IMR-90 (cell line): ENCODE data around the gene ASL. TPM values are rescaled to one million over a fixed set of nuclear protein-coding genes. Genes with fewer than 3 reads are reported as not detected.

ENCODE experiments used
- ATAC-seq: fragments of 200-7000 bp; cut with Tn5 transposase; 2 replicates; pipeline ENCODE4 v1.9.1; 2020; ENCODE audit warnings: low read depth, mild to moderate bottlenecking, moderate library complexity
- BruUV-seq: library from RNA; stranded (reverse); fragments of 400-500 nt; replicated peaks from 2 replicates; lab custom pipeline; 2021; lab: Mats Ljungman, UMichigan
- CTCF ChIA-PET: fragments of 300-600 bp; formaldehyde crosslinking; extraction: SDS; loops from one replicate; lab custom pipeline; 2021; ENCODE audit warnings: antibody characterized with exemption; lab: Yijun Ruan, JAX
- POLR2A ChIA-PET: fragments of 300-600 bp; sonication (Branson Sonifier 250); formaldehyde crosslinking; loops from one replicate; lab custom pipeline; 2022; ENCODE audit warnings: antibody characterized with exemption; ENCODE audit not compliant: unreplicated experiment; lab: Charles Lee
- DNase-seq: peaks from one replicate; pipeline ENCODE4 v3.0.0; 2013
- H2AFZ ChIP-seq: replicated peaks from 2 replicates; pipeline ENCODE3; 2013; ENCODE audit warnings: low read length, mild to moderate bottlenecking; ENCODE audit not compliant: poor library complexity
- H2AK5ac ChIP-seq: 2 replicates; pipeline ENCODE4 v1.6.1; 2013; ENCODE audit warnings: low read depth, low read length, inconsistent platforms
- H2AK9ac ChIP-seq: replicated peaks from 2 replicates; pipeline ENCODE3; 2013; ENCODE audit warnings: mild to moderate bottlenecking, low read depth, low read length, moderate library complexity; ENCODE audit not compliant: poor library complexity
- H2BK120ac ChIP-seq: 2 replicates; pipeline ENCODE4 v1.6.1; 2013; ENCODE audit warnings: low read depth, low read length, inconsistent platforms
- H2BK15ac ChIP-seq: 3 replicates; pipeline ENCODE4 v1.6.1; 2013; ENCODE audit warnings: low read depth, low read length, inconsistent platforms
- H2BK20ac ChIP-seq: 2 replicates; pipeline ENCODE4 v1.6.1; 2013; ENCODE audit warnings: low read depth, mild to moderate bottlenecking, inconsistent platforms, low read length, moderate library complexity
- H2BK5ac ChIP-seq: 2 replicates; pipeline ENCODE4 v1.6.1; 2013; ENCODE audit warnings: mild to moderate bottlenecking, low read depth, low read length, inconsistent platforms; ENCODE audit not compliant: poor library complexity, severe bottlenecking
- H3K14ac ChIP-seq: replicated peaks from 2 replicates; pipeline ENCODE4 v1.6.1; 2013; ENCODE audit warnings: low read depth, low read length, inconsistent platforms
- H3K18ac ChIP-seq: 2 replicates; pipeline ENCODE4 v1.6.1; 2013; ENCODE audit warnings: low read depth, low read length, control low read depth
- H3K23ac ChIP-seq: 2 replicates; pipeline ENCODE4 v1.6.1; 2013; ENCODE audit warnings: low read depth, low read length, inconsistent platforms
- H3K27ac ChIP-seq: 2 replicates; pipeline ENCODE4 v1.5.1; 2013; ENCODE audit warnings: mild to moderate bottlenecking, control low read depth, low read length; ENCODE audit not compliant: insufficient read depth
- H3K27me3 ChIP-seq: 2 replicates; pipeline ENCODE4 v1.6.1; 2013; ENCODE audit warnings: low read length; ENCODE audit not compliant: control insufficient read depth, insufficient read depth
- H3K36me3 ChIP-seq: 2 replicates; pipeline ENCODE4 v1.6.1; 2013; ENCODE audit warnings: low read length, mixed read lengths; ENCODE audit not compliant: control insufficient read depth, insufficient read depth
- H3K4ac ChIP-seq: 2 replicates; pipeline ENCODE4 v1.6.1; 2013; ENCODE audit warnings: low read depth, low read length, inconsistent platforms
- H3K4me1 ChIP-seq: 2 replicates; pipeline ENCODE4 v1.6.1; 2013; ENCODE audit warnings: low read length, mixed read lengths; ENCODE audit not compliant: control insufficient read depth, insufficient read depth
- H3K4me2 ChIP-seq: 2 replicates; pipeline ENCODE4 v1.6.1; 2013; ENCODE audit warnings: low read depth, mild to moderate bottlenecking, control low read depth, low read length, moderate library complexity
- H3K4me3 ChIP-seq: 2 replicates; pipeline ENCODE4 v1.5.1; 2013; ENCODE audit warnings: low read depth, mild to moderate bottlenecking, control low read depth, low read length, moderate library complexity; ENCODE audit not compliant: insufficient read depth
- H3K56ac ChIP-seq: 2 replicates; pipeline ENCODE4 v1.6.1; 2013; ENCODE audit warnings: low read length, inconsistent platforms; ENCODE audit not compliant: insufficient read depth; ENCODE audit errors: extremely low read depth
- H3K79me1 ChIP-seq, 2 experiments: 2 replicates each; pipeline ENCODE4 v1.6.1; 2013; ENCODE audit warnings: low read length in 2 of 2, inconsistent platforms in 1 of 2, low read depth in 1 of 2
- H3K9ac ChIP-seq: 2 replicates; pipeline ENCODE4 v1.6.1; 2013; ENCODE audit warnings: low read depth, low read length, control low read depth
- H3K9me1 ChIP-seq: 2 replicates; pipeline ENCODE4 v1.6.1; 2013; ENCODE audit warnings: low read length, inconsistent platforms; ENCODE audit not compliant: insufficient read depth
- H3K9me3 ChIP-seq: 2 replicates; pipeline ENCODE4 v1.6.1; 2013; ENCODE audit warnings: low read length; ENCODE audit not compliant: control insufficient read depth, insufficient read depth
- H4K20me1 ChIP-seq: 2 replicates; pipeline ENCODE4 v1.6.1; 2013; ENCODE audit warnings: low read length, inconsistent platforms; ENCODE audit not compliant: insufficient read depth
- H4K5ac ChIP-seq: 2 replicates; pipeline ENCODE4 v1.6.1; 2013; ENCODE audit warnings: mild to moderate bottlenecking, low read depth, low read length, control low read depth
- H4K8ac ChIP-seq, 2 experiments: 2 replicates each; pipeline ENCODE4 v1.6.1; 2013; ENCODE audit warnings: low read depth in 2 of 2, low read length in 2 of 2, control low read depth in 1 of 2, inconsistent platforms in 1 of 2
- H4K91ac ChIP-seq: 2 replicates; pipeline ENCODE4 v1.6.1; 2013; ENCODE audit warnings: low read depth, low read length, inconsistent platforms; ENCODE audit not compliant: insufficient read depth
- BHLHE40 ChIP-seq: fragments of 150-350 bp; IDR thresholded peaks from 2 replicates; pipeline ENCODE4 v1.6.1; 2016; ENCODE audit warnings: mild to moderate bottlenecking, low read depth, low read length
- CEBPB ChIP-seq: IDR thresholded peaks from 2 replicates; pipeline ENCODE4 v1.6.1; 2012; ENCODE audit warnings: low read depth, low read length, improper control_type of control experiment
- CHD1 ChIP-seq: IDR thresholded peaks from 2 replicates; pipeline ENCODE4 v1.6.1; 2012; ENCODE audit warnings: low read depth, low read length, improper control_type of control experiment
- CTCF ChIP-seq: conservative IDR thresholded peaks from 2 replicates; pipeline ENCODE4 v1.5.1; 2012; ENCODE audit warnings: mild to moderate bottlenecking, low read depth, low read length, improper control_type of control experiment
- MAFK ChIP-seq: IDR thresholded peaks from 2 replicates; pipeline ENCODE4 v1.6.1; 2012; ENCODE audit warnings: low read depth, low read length, improper control_type of control experiment
- NFE2L2 ChIP-seq: fragments of 150-350 bp; IDR thresholded peaks from 2 replicates; pipeline ENCODE4 v1.6.1; 2016; ENCODE audit warnings: low read depth, mild to moderate bottlenecking, low read length
- POLR2A ChIP-seq: IDR thresholded peaks from 2 replicates; pipeline ENCODE4 v1.6.1; 2012; ENCODE audit warnings: mild to moderate bottlenecking, low read depth, low read length
- RAD21 ChIP-seq: IDR thresholded peaks from 2 replicates; pipeline ENCODE4 v1.6.1; 2012; ENCODE audit warnings: low read length, improper control_type of control experiment
- RCOR1 ChIP-seq: IDR thresholded peaks from 2 replicates; pipeline ENCODE4 v1.6.1; 2012; ENCODE audit warnings: mild to moderate bottlenecking, low read length, improper control_type of control experiment; ENCODE audit not compliant: insufficient replicate concordance
- SMC3 ChIP-seq: fragments of 150-350 bp; IDR thresholded peaks from 2 replicates; pipeline ENCODE4 v1.6.1; 2016; ENCODE audit warnings: low read depth, mild to moderate bottlenecking, antibody characterized with exemption, low read length, moderate library complexity
- USF2 ChIP-seq: fragments of 150-350 bp; IDR thresholded peaks from 2 replicates; pipeline ENCODE4 v1.6.1; 2017; ENCODE audit warnings: mild to moderate bottlenecking, antibody characterized with exemption, low read length, low read depth
- WGBS, 2 experiments: methylation state at CpG; one replicate each; pipeline versions ENCODE4 v1.1.5 to v1.1.7; 2013; ENCODE audit warnings: missing lambda C conversion rate in 2 of 2; ENCODE audit not compliant: insufficient read length in 1 of 2; ENCODE audit errors: extremely low coverage in 2 of 2; 5-methylcytosine and 5-hydroxymethylcytosine counted together
- dilution Hi-C: fragments of 300-500 bp; cut with HindIII; formaldehyde crosslinking; loops from one replicate; pipeline ENCODE4 v1.14.3; 2018; ENCODE audit warnings: low sequenced_read_pairs; ENCODE audit not compliant: unreplicated experiment
- in situ Hi-C: fragments of 300-500 bp; cut with MboI; formaldehyde crosslinking; loops from 3 replicates; pipeline ENCODE4 v1.14.3; 2019; ENCODE audit warnings: low sequenced_read_pairs, inconsistent platforms, mixed read lengths
- intact Hi-C: fragments of 100-400 bp; cut with micrococcal nuclease; formaldehyde crosslinking; loops from 2 replicates; pipeline ENCODE4 v1.10.0; 2022
- polyA plus RNA-seq, 3 experiments: library from polyadenylated mRNA; depleted of rRNA; stranded (reverse); fragments of >200 nt; gene quantifications; 2 replicates each; pipeline ENCODE4 v1.2.3, GENCODE V29; 2012; ENCODE audit warnings: low replicate concordance in 1 of 3
- total RNA-seq: library from RNA; depleted of rRNA; stranded (reverse); fragments of >200 nt; gene quantifications from 2 replicates; pipeline ENCODE4 v1.2.3, GENCODE V29; 2012

Gene ASL
- total and polyA plus RNA-seq, 2 of the 4 experiments (the other 2 are of a cell fraction) = 49.0 to 50.0 TPM

- H4K8ac ChIP-seq = no peak overlapping the region
- no peak overlapping the region for H2BK5ac ChIP-seq
- H4K20me1 ChIP-seq = peaks cover 30% of the 10 kb centered on the region
Measured at GRCh38 chr7:66119245-66119850, 43.7 kb downstream of the ASL start.

More at GRCh38 chr7:66119245-66119850, 43.7 kb downstream of the ASL start:
- H2AK5ac ChIP-seq = no peak overlapping the region
- no peak overlapping the region for H3K4ac ChIP-seq
- 0 out of 2 replicates have a peak overlapping the region, but pooled peaks have one; percentile 8 for H4K91ac ChIP-seq
- DNase-seq (no peak), ATAC-seq (no peak)
- no TSS peak for BruUV-seq
- no peak overlapping the region for H2AK9ac ChIP-seq
- H3K9me3 ChIP-seq = no peaks in the 10 kb centered on the region
- CTCF ChIA-PET = no interaction called here
- no peak overlapping the region for H3K9ac ChIP-seq
- H2AFZ ChIP-seq = no peak overlapping the region
- H2BK15ac ChIP-seq = no peak overlapping the region
- H3K4me3 ChIP-seq = no peak overlapping the region
- no peaks in the 10 kb centered on the region for H3K27me3 ChIP-seq
- H3K36me3 ChIP-seq = peaks cover 4% of the 10 kb centered on the region
- no peak overlapping the region for H3K18ac ChIP-seq
- POLR2A ChIA-PET = no interaction called here
- H2BK20ac ChIP-seq = no peak overlapping the region
- no peak overlapping the region for H4K5ac ChIP-seq
- H3K79me1 ChIP-seq = peaks cover 11 to 65% of the 10 kb centered on the region in 2 experiments
- no peak overlapping the region for H3K27ac ChIP-seq
- H2BK120ac ChIP-seq = no peak overlapping the region
- dilution Hi-C loops = no loop called here
- TF ChIP-seq CEBPB (no peak), RCOR1 (no peak), USF2 (no peak), MAFK (no peak), CTCF (no peak), NFE2L2 (no peak), POLR2A (no peak), SMC3 (no peak), CHD1 (no peak), RAD21 (no peak), BHLHE40 (no peak)
- peaks cover 14% of the 10 kb centered on the region for H3K9me1 ChIP-seq
- in situ Hi-C loops = no loop called here
- H3K4me1 ChIP-seq = peaks cover 4% of the 10 kb centered on the region; the same call in 1 of the 2 replicates
- H3K56ac ChIP-seq = no peak overlapping the region
- no peak overlapping the region for H3K4me2 ChIP-seq
- no CpG with 5 or more reads among the region's 4 CpGs for WGBS, 2 experiments
- intact Hi-C loops = loop anchor here (5.0 kb wide), 1 partner anchor 87 kb away; no protein-coding TSS in a partner anchor
- H3K23ac ChIP-seq = peak overlapping the region; percentile 51; the same call in 1 of the 2 replicates
- no peak overlapping the region for H3K14ac ChIP-seq
